Thyroid gland (tissue), 4 donors: ENCODE measurements around the gene PRAMEF12. TPM values are rescaled to one million over a fixed set of nuclear protein-coding genes. Genes with fewer than 3 reads are reported as not detected.
A peak's percentile ranks its signal among the peaks of the same experiment; 100 is the strongest.

ENCODE experiments used
- DNase-seq, 2 donors: peaks; one replicate each; pipeline ENCODE4 v3.0.0-alpha.2; 2019
- H3K27ac ChIP-seq, 3 donors: fragments of 200-600 bp; sonication (generic); 1 replicate in 2 of 3; 2 replicates in 1 of 3; pipeline ENCODE4 v1.5.1; 2016 to 2019; ENCODE audit warnings: mild to moderate bottlenecking in 1 of 3, moderate library complexity in 1 of 3
- H3K27me3 ChIP-seq: fragments of 200-600 bp; sonication (generic); one replicate; pipeline ENCODE4 v1.5.1; 2019
- H3K36me3 ChIP-seq, 2 donors: fragments of 200-600 bp; sonication (generic); one replicate each; pipeline ENCODE4 v1.5.1; 2016 to 2019
- H3K4me1 ChIP-seq, 2 donors: fragments of 200-600 bp; sonication (generic); one replicate each; pipeline ENCODE4 v1.5.1; 2017 to 2019
- H3K4me3 ChIP-seq, 3 donors: fragments of 200-600 bp; sonication (generic); replicated peaks in 1 of 3; 1 replicate in 2 of 3; 2 replicates in 1 of 3; pipeline ENCODE4 v1.5.1; 2016; ENCODE audit warnings: mild to moderate bottlenecking in 1 of 3
- H3K9me3 ChIP-seq: fragments of 200-600 bp; sonication (generic); one replicate; pipeline ENCODE4 v1.5.1; 2017
- CTCF ChIP-seq, 6 experiments: fragments of 200-600 bp in 3 of 6; fragments of 450-650 bp in 3 of 6; sonication (generic) in 3 of 6; IDR thresholded peaks; one replicate each; pipeline ENCODE4 v1.5.1; 2016 to 2019; ENCODE audit warnings: antibody characterized with exemption in 6 of 6, mild to moderate bottlenecking in 2 of 6, inconsistent platforms in 1 of 6, moderate library complexity in 1 of 6
- POLR2A ChIP-seq, 2 donors: fragments of 450-650 bp; IDR thresholded peaks; one replicate each; pipeline ENCODE4 v1.6.1; 2017; ENCODE audit warnings: antibody characterized with exemption in 2 of 2, mild to moderate bottlenecking in 2 of 2, moderate library complexity in 1 of 2
- WGBS, 2 donors: methylation state at CpG; one replicate each; pipeline ENCODE4 v1.1.5; 2017; 5-methylcytosine and 5-hydroxymethylcytosine counted together
- intact Hi-C: fragments of 100-400 bp; cut with DNase I; formaldehyde crosslinking; loops from one replicate; pipeline ENCODE4 v1.15.1; 2023
- total RNA-seq, 4 donors: library from RNA; depleted of rRNA; stranded (reverse); fragments of >200 nt; gene quantifications; one replicate each; pipeline ENCODE4 v1.2.3, GENCODE V29; 2016

Gene PRAMEF12
- total RNA-seq, 4 donors from 2014 or later: not detected

- Histone ChIP-seq H3K36me3 (no peaks in the 10 kb centered on the region), H3K27ac (no peak overlapping the region), H3K4me1 (no peaks in the 10 kb centered on the region), H3K9me3 (no peaks in the 10 kb centered on the region), H3K4me3 (no peak overlapping the region), H3K27me3 (no peaks in the 10 kb centered on the region)
- TF ChIP-seq POLR2A (IDR thresholded peaks at IDR 0.05) (no peak), CTCF (IDR thresholded peaks at IDR 0.05) (no peak)
- DNase-seq: no peak
- WGBS, 2 donors: 97 to 100% methylated on average over 1 of the region's 1 CpG
- intact Hi-C loops: no loop called here
Measured at GRCh38 chr1:12738934-12739333, 34.6 kb upstream of the PRAMEF12 start.

- H3K36me3 ChIP-seq: no peaks in the 10 kb centered on the region
- no peak overlapping the region for H3K4me3 ChIP-seq
- no peaks in the 10 kb centered on the region for H3K4me1 ChIP-seq
- DNase-seq: no peak
- TF ChIP-seq CTCF (IDR thresholded peaks at IDR 0.05): no peak
- TF ChIP-seq POLR2A (IDR thresholded peaks at IDR 0.05): no peak
- WGBS, 2 donors: 88 to 91% methylated on average over 5 of the region's 5 CpGs
- H3K27ac ChIP-seq: no peak overlapping the region
- H3K9me3 ChIP-seq: no peaks in the 10 kb centered on the region
- H3K27me3 ChIP-seq: no peaks in the 10 kb centered on the region
- intact Hi-C loops: no loop called here
Measured at GRCh38 chr1:12739613-12740012, 33.9 kb upstream of the PRAMEF12 start.

GRCh38 chr1:12741946-12742345 is 31.6 kb upstream of the PRAMEF12 start:
- Histone ChIP-seq H3K27ac (no peak overlapping the region), H3K9me3 (no peaks in the 10 kb centered on the region), H3K4me1 (no peaks in the 10 kb centered on the region), H3K36me3 (no peaks in the 10 kb centered on the region), H3K4me3 (no peak overlapping the region), H3K27me3 (no peaks in the 10 kb centered on the region)
- WGBS, 2 donors: 18 to 55% methylated on average over 3 of the region's 3 CpGs
- intact Hi-C loops: no loop called here
- peak; percentile 74 to 75 for DNase-seq
- no peak for TF ChIP-seq POLR2A (IDR thresholded peaks at IDR 0.05)
- TF ChIP-seq CTCF (IDR thresholded peaks at IDR 0.05): no peak

GRCh38 chr1:12745126-12745991 is 28.2 kb upstream of the PRAMEF12 start:
- no peaks in the 10 kb centered on the region for H3K36me3 ChIP-seq
- no peaks in the 10 kb centered on the region for H3K9me3 ChIP-seq
- intact Hi-C loops: no loop called here
- H3K4me3 ChIP-seq: no peak overlapping the region
- H3K27ac ChIP-seq: no peak overlapping the region
- no peaks in the 10 kb centered on the region for H3K27me3 ChIP-seq
- 85 to 86% methylated on average over 3 of the region's 3 CpGs for WGBS, 2 donors
- no peak for DNase-seq
- TF ChIP-seq CTCF (IDR thresholded peaks at IDR 0.05): no peak
- no peak for TF ChIP-seq POLR2A (IDR thresholded peaks at IDR 0.05)
- H3K4me1 ChIP-seq: no peaks in the 10 kb centered on the region

GRCh38 chr1:12745992-12746323 is 27.6 kb upstream of the PRAMEF12 start, which contains the start of gene CFAP107:
Gene CFAP107, plus strand, starts transcription at chr1:12746200. Its CDS starts 231 bp downstream, at chr1:12746431.
- Histone ChIP-seq H3K36me3 (no peaks in the 10 kb centered on the region), H3K27ac (no peak within 1 kb of the TSS), H3K27me3 (no peaks in the 10 kb centered on the region), H3K9me3 (no peaks in the 10 kb centered on the region), H3K4me3 (no peak within 1 kb of the TSS), H3K4me1 (no peaks in the 10 kb centered on the region)
- no peak for DNase-seq
- intact Hi-C loops: no loop called here
- TF ChIP-seq CTCF (IDR thresholded peaks at IDR 0.05): no peak
- TF ChIP-seq POLR2A (IDR thresholded peaks at IDR 0.05): no peak
- WGBS, 2 donors: 23 to 33% methylated on average over 2 of the region's 2 CpGs
